Mesodermal cell (in vitro differentiated cells): ENCODE data around the gene MRPL14.

Source experiments
- H3K27ac ChIP-seq: 2 replicates; pipeline ENCODE4 v1.7.0; 2013; ENCODE audit warnings: mild to moderate bottlenecking, low read depth, low read length, moderate library complexity; ENCODE audit not compliant: severe bottlenecking
- H3K36me3 ChIP-seq: 2 replicates; pipeline ENCODE4 v1.7.1; 2013; ENCODE audit warnings: mild to moderate bottlenecking, low read length, moderate library complexity; ENCODE audit not compliant: control insufficient read depth, insufficient read depth
- H3K4me1 ChIP-seq: one replicate; pipeline ENCODE4 v1.7.1; 2013; ENCODE audit warnings: mild to moderate bottlenecking, low read length; ENCODE audit not compliant: insufficient read depth, control insufficient read depth, poor library complexity, severe bottlenecking
- H3K4me3 ChIP-seq: 2 replicates; pipeline ENCODE4 v1.7.0; 2013; ENCODE audit warnings: low read length, control low read depth, mild to moderate bottlenecking; ENCODE audit not compliant: insufficient read depth, poor library complexity, severe bottlenecking; ENCODE audit errors: extremely low read depth
- H3K9me3 ChIP-seq: 2 replicates; pipeline ENCODE4 v1.7.1; 2013; ENCODE audit warnings: mild to moderate bottlenecking, low read length, moderate library complexity; ENCODE audit not compliant: control insufficient read depth
- WGBS, 2 experiments: methylation state at CpG; one replicate each; pipeline ENCODE4 v1.1.5; 2013; ENCODE audit warnings: missing lambda C conversion rate in 2 of 2; ENCODE audit not compliant: insufficient coverage in 2 of 2; 5-methylcytosine and 5-hydroxymethylcytosine counted together

Gene MRPL14

GRCh38 chr6:44122801-44123200 is 4.5 kb downstream of the MRPL14 start:
- H3K27ac ChIP-seq, result no peak overlapping the region
- H3K36me3 ChIP-seq, result peaks cover 39% of the 10 kb centered on the region
- no peak overlapping the region for H3K4me3 ChIP-seq
- H3K9me3 ChIP-seq, result no peaks in the 10 kb centered on the region
- peaks cover 23% of the 10 kb centered on the region for H3K4me1 ChIP-seq
- WGBS, 2 experiments, result no CpG with 5 or more reads among the region's 1 CpG

- no peaks in the 10 kb centered on the region for H3K9me3 ChIP-seq
- no peak overlapping the region for H3K4me3 ChIP-seq
- WGBS, 2 experiments, result 79 to 83% methylated on average over 2 to 3 of the region's 4 CpGs
- peaks cover 49% of the 10 kb centered on the region for H3K36me3 ChIP-seq
- peaks cover 27% of the 10 kb centered on the region for H3K4me1 ChIP-seq
- H3K27ac ChIP-seq, result no peak overlapping the region
These were observed 6.4 kb downstream of the MRPL14 start for GRCh38 chr6:44120692-44121443.

GRCh38 chr6:44119704-44120262 is 7.5 kb downstream of the MRPL14 start:
- peaks cover 50% of the 10 kb centered on the region for H3K36me3 ChIP-seq

GRCh38 chr6:44117397-44118128 is 9.7 kb downstream of the MRPL14 start:
- no peak overlapping the region for H3K4me3 ChIP-seq
- no peak overlapping the region for H3K27ac ChIP-seq
- WGBS, 2 experiments, result 82 to 100% methylated on average over 2 to 3 of the region's 6 CpGs
- H3K9me3 ChIP-seq, result no peaks in the 10 kb centered on the region
- H3K4me1 ChIP-seq, result peaks cover 9% of the 10 kb centered on the region
- peaks cover 65% of the 10 kb centered on the region for H3K36me3 ChIP-seq

More at GRCh38 chr6:44119704-44120262, 7.5 kb downstream of the MRPL14 start:
- WGBS, 2 experiments, result 94 to 100% methylated on average over 3 to 4 of the region's 5 CpGs
- H3K27ac ChIP-seq, result no peak overlapping the region
- no peak overlapping the region for H3K4me3 ChIP-seq
- H3K9me3 ChIP-seq, result no peaks in the 10 kb centered on the region
- H3K4me1 ChIP-seq, result peaks cover 21% of the 10 kb centered on the region

- Histone ChIP-seq H3K4me3 (no peak overlapping the region), H3K9me3 (no peaks in the 10 kb centered on the region), H3K27ac (no peak overlapping the region), H3K4me1 (peaks cover 7% of the 10 kb centered on the region), H3K36me3 (peaks cover 69% of the 10 kb centered on the region)
- 91 to 96% methylated on average over 3 of the region's 4 CpGs for WGBS, 2 experiments
These were observed 10.4 kb downstream of the MRPL14 start for GRCh38 chr6:44116641-44117382.

GRCh38 chr6:44115866-44116265 is 11.4 kb downstream of the MRPL14 start:
- Histone ChIP-seq H3K9me3 (no peaks in the 10 kb centered on the region), H3K4me3 (no peak overlapping the region), H3K36me3 (peaks cover 78% of the 10 kb centered on the region), H3K4me1 (peaks cover 7% of the 10 kb centered on the region), H3K27ac (no peak overlapping the region)
- 93% methylated on average over 3 to 4 of the region's 5 CpGs for WGBS, 2 experiments

GRCh38 chr6:44113414-44113813 is 13.8 kb downstream of the MRPL14 start:
- H3K36me3 ChIP-seq, result peaks cover 91% of the 10 kb centered on the region
- H3K9me3 ChIP-seq, result no peaks in the 10 kb centered on the region
- H3K27ac ChIP-seq, result no peak overlapping the region
- 82 to 87% methylated on average over 3 of the region's 3 CpGs for WGBS, 2 experiments
- no peak overlapping the region for H3K4me3 ChIP-seq
- peaks cover 7% of the 10 kb centered on the region for H3K4me1 ChIP-seq

- peaks cover 92% of the 10 kb centered on the region for H3K36me3 ChIP-seq
- no peak overlapping the region for H3K27ac ChIP-seq
- H3K4me1 ChIP-seq, result peaks cover 5% of the 10 kb centered on the region
- no peak overlapping the region for H3K4me3 ChIP-seq
- 93 to 96% methylated on average over 2 to 4 of the region's 6 CpGs for WGBS, 2 experiments
- H3K9me3 ChIP-seq, result no peaks in the 10 kb centered on the region
These were observed 15.5 kb downstream of the MRPL14 start for GRCh38 chr6:44111434-44112417.

- WGBS, 2 experiments, result 95 to 100% methylated on average over 2 to 3 of the region's 3 CpGs
- no peak overlapping the region for H3K4me3 ChIP-seq
- no peaks in the 10 kb centered on the region for H3K4me1 ChIP-seq
- no peak overlapping the region for H3K27ac ChIP-seq
- H3K9me3 ChIP-seq, result no peaks in the 10 kb centered on the region
- peaks cover 92% of the 10 kb centered on the region for H3K36me3 ChIP-seq
These were observed 16.3 kb downstream of the MRPL14 start for GRCh38 chr6:44110966-44111365.
